Activated naive CD8-positive, alpha-beta T cell treated with anti-CD3 and anti-CD28 coated beads for 36 hours (primary cell): ENCODE results near the gene CELA3A. TPM values are rescaled to one million over a fixed set of nuclear protein-coding genes. Genes with fewer than 3 reads are reported as not detected.
"Not testable (repeated sequence)": the region's sequence is repeated elsewhere in the genome, so short reads cannot be mapped to it uniquely, and the experiment has no call there.

Source experiments
- DNase-seq: peaks from one replicate; pipeline ENCODE4 v3.0.0; 2021
- H3K27ac Mint-ChIP-seq: one replicate; pipeline ENCODE4 v1.8.0; 2022; ENCODE audit warnings: mild to moderate bottlenecking, moderate library complexity, mixed read lengths
- H3K27me3 Mint-ChIP-seq: one replicate; pipeline ENCODE4 v1.8.0; 2022; ENCODE audit warnings: mild to moderate bottlenecking, mixed read lengths
- H3K36me3 Mint-ChIP-seq: one replicate; pipeline ENCODE4 v1.8.0; 2021; ENCODE audit warnings: mild to moderate bottlenecking, mixed read lengths
- H3K4me1 Mint-ChIP-seq: one replicate; pipeline ENCODE4 v1.8.0; 2021; ENCODE audit warnings: mixed read lengths
- H3K4me3 Mint-ChIP-seq: one replicate; pipeline ENCODE4 v1.8.0; 2022; ENCODE audit warnings: mild to moderate bottlenecking, moderate library complexity, mixed read lengths
- H3K9me3 Mint-ChIP-seq: one replicate; pipeline ENCODE4 v1.8.0; 2022; ENCODE audit warnings: mixed read lengths
- total RNA-seq, 2 experiments: library from RNA; stranded (reverse); gene quantifications; one replicate each; pipeline ENCODE4 v1.2.3, GENCODE V29; 2021

The CELA3A gene
- not detected for total RNA-seq

DNA sequence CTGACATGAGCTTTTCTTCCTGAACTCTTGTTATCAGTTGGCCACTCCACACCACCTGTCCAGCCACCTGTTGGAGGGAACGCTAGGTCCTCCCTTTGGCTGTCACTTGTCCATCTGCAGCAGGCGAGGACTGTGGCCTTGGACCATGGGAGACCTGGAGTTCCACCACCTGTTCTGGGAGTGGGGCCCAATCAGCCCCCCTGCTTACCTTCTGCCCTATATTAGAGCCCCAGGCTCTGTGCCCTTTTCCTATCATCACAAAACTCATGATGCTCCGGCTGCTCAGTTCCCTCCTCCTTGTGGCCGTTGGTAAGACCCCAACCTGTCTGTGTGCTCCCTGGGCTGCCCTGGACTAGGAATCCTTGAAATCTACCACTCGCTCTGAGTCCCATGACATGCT is at the start of gene CELA3A:
TSS of gene CELA3A (plus strand) at position 249 of the 400 bp plus-strand sequence. CDS start at position 267, 18 bp downstream.
- Mint-ChIP-seq H3K4me1 (no peaks in the 10 kb centered on the region), H3K4me3 (no peak within 1 kb of the TSS), H3K27ac (no peak within 1 kb of the TSS), H3K36me3 (no peaks in the 10 kb centered on the region), H3K9me3 (no peaks in the 10 kb centered on the region), H3K27me3 (no peaks in the 10 kb centered on the region)
- no peak for DNase-seq

DNA sequence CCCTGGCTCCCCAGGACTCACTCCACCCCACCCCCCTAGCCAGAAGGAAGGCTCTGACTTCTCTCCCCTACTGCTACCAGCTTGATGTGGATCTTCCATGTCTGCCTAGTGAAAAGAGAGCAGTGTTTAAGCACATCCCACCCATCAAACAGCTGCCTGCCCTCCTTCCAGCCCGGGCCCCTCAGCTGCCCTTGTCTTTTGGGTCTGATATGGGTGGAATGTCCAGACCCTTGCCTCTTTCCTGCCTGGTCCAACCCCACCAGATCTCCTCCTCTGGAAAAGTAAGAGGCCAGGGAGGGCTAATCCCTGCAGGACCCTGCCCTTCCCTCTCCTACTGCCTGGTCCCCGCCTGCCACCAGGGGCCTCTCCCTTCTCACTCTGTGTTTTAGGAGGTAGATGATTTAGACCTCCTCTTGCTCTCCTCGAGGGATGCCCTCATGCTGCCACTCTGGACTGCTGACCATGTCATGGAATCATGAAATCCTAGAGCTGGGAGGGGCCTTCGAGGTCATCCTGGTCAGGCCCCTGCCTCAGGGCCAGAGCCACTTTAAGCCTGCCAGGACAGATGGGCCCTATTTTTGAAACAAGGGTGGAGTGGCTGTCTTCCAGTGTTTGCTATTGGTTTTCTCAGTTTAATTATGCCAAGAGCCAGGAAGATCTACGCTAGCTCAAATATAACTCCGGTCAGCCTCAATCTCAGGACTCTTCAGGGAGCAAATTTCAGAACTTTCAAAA is 48.5 kb upstream of the CELA3A start:
- no peaks in the 10 kb centered on the region for H3K36me3 Mint-ChIP-seq
- DNase-seq: no peak
- H3K9me3 Mint-ChIP-seq: no peaks in the 10 kb centered on the region
- H3K4me3 Mint-ChIP-seq: no peak overlapping the region
- H3K4me1 Mint-ChIP-seq: peaks cover 22% of the 10 kb centered on the region
- no peak overlapping the region for H3K27ac Mint-ChIP-seq
- no peaks in the 10 kb centered on the region for H3K27me3 Mint-ChIP-seq

DNA sequence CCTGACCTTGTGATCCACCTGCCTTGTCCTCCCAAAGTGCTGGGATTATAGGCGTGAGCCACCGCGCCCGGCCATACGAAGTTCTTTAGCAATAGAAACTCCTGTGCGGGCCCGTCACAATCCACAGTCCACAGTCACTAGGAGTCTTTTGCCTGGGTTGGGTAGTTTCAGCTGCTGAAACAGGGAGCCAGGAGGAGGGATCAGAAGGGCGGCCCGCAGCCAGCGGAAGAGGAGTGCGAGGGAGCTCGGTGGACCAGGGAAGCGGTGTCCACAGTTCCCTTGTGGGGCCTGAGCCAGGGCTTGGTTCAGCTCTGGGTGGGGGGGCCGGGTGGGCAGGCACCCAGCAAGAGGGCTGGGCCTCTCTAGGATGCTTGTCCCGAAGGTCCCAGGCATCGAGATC is 46.4 kb upstream of the CELA3A start:
- peaks cover 25% of the 10 kb centered on the region for H3K4me1 Mint-ChIP-seq
- no peak overlapping the region for H3K27ac Mint-ChIP-seq
- no peak overlapping the region for H3K4me3 Mint-ChIP-seq
- no peak for DNase-seq
- no peaks in the 10 kb centered on the region for H3K9me3 Mint-ChIP-seq
- H3K27me3 Mint-ChIP-seq: no peaks in the 10 kb centered on the region
- H3K36me3 Mint-ChIP-seq: no peaks in the 10 kb centered on the region

GRCh38 chr1:21955501-21956281 is 45.8 kb upstream of the CELA3A start:
- Mint-ChIP-seq H3K36me3 (no peaks in the 10 kb centered on the region), H3K4me3 (peak overlapping the region; percentile 77), H3K4me1 (peaks cover 25% of the 10 kb centered on the region), H3K27me3 (no peaks in the 10 kb centered on the region), H3K27ac (peak overlapping the region; percentile 95), H3K9me3 (no peaks in the 10 kb centered on the region)
- DNase-seq: no peak

GRCh38 chr1:21956720-21957552 is 44.5 kb upstream of the CELA3A start:
- no peaks in the 10 kb centered on the region for H3K27me3 Mint-ChIP-seq
- H3K36me3 Mint-ChIP-seq: no peaks in the 10 kb centered on the region
- no peaks in the 10 kb centered on the region for H3K9me3 Mint-ChIP-seq
- H3K4me1 Mint-ChIP-seq: peaks cover 25% of the 10 kb centered on the region
- DNase-seq: peak; percentile 62
- H3K4me3 Mint-ChIP-seq: peak overlapping the region; percentile 77
- H3K27ac Mint-ChIP-seq: peak overlapping the region; percentile 95

- no peak for DNase-seq
- Mint-ChIP-seq H3K27ac (no peak overlapping the region), H3K9me3 (no peaks in the 10 kb centered on the region), H3K4me1 (peaks cover 21% of the 10 kb centered on the region), H3K36me3 (no peaks in the 10 kb centered on the region), H3K4me3 (no peak overlapping the region), H3K27me3 (no peaks in the 10 kb centered on the region)
Measured at GRCh38 chr1:21961337-21961736, 40.1 kb upstream of the CELA3A start.

DNA sequence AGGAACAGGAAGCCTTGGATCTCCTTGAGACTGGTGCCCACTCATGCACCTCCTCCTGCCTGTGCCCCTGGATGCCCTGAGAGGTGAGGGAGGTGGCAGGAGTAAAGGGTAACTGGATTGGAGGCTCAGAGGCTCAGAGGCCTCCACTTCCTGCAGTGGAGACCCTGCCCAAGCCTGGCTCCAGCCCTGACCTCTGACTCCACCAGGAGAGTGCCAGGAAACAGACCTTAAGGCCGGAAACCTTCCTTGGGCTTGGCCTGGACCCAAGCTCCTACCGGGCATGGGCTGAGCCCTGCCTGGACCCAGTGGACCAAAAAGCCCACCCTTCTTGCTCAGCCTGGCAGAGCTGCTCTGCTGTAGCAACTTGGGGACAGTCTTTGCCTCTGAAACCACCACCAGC is 39.7 kb upstream of the CELA3A start:
- H3K36me3 Mint-ChIP-seq: no peaks in the 10 kb centered on the region
- no peaks in the 10 kb centered on the region for H3K9me3 Mint-ChIP-seq
- H3K4me1 Mint-ChIP-seq: peaks cover 16% of the 10 kb centered on the region
- no peak overlapping the region for H3K4me3 Mint-ChIP-seq
- H3K27me3 Mint-ChIP-seq: no peaks in the 10 kb centered on the region
- H3K27ac Mint-ChIP-seq: no peak overlapping the region
- DNase-seq: no peak

GRCh38 chr1:21963477-21964217 is 37.8 kb upstream of the CELA3A start:
- H3K4me3 Mint-ChIP-seq: no peak overlapping the region
- no peaks in the 10 kb centered on the region for H3K9me3 Mint-ChIP-seq
- peak; percentile 78 for DNase-seq
- H3K27ac Mint-ChIP-seq: peak overlapping the region; percentile 40
- H3K36me3 Mint-ChIP-seq: no peaks in the 10 kb centered on the region
- H3K27me3 Mint-ChIP-seq: no peaks in the 10 kb centered on the region
- H3K4me1 Mint-ChIP-seq: peaks cover 3% of the 10 kb centered on the region

DNA sequence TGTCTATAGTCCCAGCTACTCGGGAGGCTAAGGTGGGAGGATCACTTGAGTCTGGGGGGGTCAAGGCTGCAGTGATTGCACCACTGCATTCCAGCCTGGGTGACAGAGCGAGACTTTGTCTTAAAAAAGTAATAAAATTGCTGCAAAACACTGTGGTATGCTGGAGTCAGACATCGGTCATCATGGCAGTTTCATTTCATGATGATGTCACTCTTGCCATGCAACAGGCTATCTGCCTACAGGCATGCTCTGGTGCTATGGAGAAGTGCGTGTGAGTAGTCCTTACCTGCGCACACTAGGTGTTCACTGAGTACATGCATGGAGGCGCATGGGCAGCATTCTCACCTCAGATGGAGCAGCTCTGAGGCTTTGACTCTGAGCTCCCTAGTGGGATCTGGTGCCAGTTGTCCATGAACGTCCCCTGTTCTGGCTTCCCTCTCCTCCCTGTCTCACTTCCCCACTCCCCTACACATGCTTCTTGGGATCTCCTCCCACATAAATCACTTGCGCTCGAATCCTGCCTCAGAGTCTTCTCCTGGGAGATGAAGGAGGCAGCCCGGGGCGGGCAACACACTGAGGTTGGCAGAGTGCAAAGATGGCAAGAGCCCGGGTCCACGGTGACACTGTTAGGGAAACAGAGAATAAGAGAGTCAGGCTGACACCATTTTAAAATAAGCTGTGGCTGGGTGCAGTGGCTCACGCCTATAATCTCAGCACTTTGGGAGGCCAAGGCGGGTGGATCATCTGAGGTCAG is 35.0 kb upstream of the CELA3A start:
- no peak for DNase-seq
- H3K9me3 Mint-ChIP-seq: no peaks in the 10 kb centered on the region
- H3K36me3 Mint-ChIP-seq: no peaks in the 10 kb centered on the region
- peaks cover 3% of the 10 kb centered on the region for H3K4me1 Mint-ChIP-seq
- H3K27me3 Mint-ChIP-seq: no peaks in the 10 kb centered on the region
- no peak overlapping the region for H3K4me3 Mint-ChIP-seq
- H3K27ac Mint-ChIP-seq: no peak overlapping the region

GRCh38 chr1:21967216-21967615 is 34.2 kb upstream of the CELA3A start:
- H3K4me3 Mint-ChIP-seq, DNase-seq, H3K27me3 Mint-ChIP-seq, H3K4me1 Mint-ChIP-seq, H3K27ac Mint-ChIP-seq, H3K36me3 Mint-ChIP-seq, H3K9me3 Mint-ChIP-seq: not testable (repeated sequence)

DNA sequence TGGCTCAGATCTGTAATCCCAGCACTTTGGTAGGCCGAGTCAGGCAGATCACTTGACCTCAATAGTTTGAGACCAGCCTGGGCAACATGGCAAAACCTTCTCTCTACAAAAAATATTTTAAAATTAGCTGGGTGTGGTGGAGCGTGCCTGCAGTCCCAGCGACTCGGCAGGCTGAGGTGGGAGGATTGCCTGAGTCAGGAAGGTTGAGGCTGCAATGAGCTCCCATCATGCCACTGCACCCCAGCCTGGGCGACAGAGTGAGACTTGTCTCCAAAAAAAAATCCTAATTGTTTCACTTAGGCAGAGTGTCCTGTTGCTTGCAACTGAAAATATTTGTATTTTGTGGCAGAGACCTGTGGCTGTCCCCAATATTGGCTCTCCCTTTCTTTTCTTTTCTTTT is 32.4 kb upstream of the CELA3A start:
- H3K9me3 Mint-ChIP-seq, H3K27me3 Mint-ChIP-seq, DNase-seq, H3K27ac Mint-ChIP-seq, H3K36me3 Mint-ChIP-seq, H3K4me1 Mint-ChIP-seq, H3K4me3 Mint-ChIP-seq: not testable (repeated sequence)

- DNase-seq, H3K4me1 Mint-ChIP-seq, H3K4me3 Mint-ChIP-seq, H3K27me3 Mint-ChIP-seq, H3K9me3 Mint-ChIP-seq, H3K36me3 Mint-ChIP-seq, H3K27ac Mint-ChIP-seq: not testable (repeated sequence)
Measured at GRCh38 chr1:21970523-21970922, 30.9 kb upstream of the CELA3A start.

DNA sequence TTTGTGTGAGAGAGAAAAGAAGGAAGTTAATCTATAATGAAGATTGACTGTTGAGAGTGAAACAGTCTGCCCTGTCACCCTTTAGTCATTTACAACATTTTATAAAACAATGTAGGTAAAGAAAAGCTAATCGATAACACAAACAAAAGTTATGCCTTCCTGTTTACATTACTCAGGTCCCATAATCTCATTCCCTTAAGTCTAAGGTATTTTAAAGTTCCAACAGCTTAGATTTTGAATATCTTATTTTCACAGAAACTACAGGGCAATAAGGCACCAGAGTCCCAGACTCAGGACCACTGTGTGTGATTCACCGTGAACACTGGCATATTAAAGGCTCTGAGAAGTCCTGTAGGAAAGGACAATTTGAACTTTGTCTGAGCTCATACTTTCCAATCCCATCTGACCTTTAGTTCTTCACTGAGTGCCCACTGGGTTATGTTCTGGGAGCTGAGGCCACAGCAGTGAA is 28.4 kb upstream of the CELA3A start:
- H3K9me3 Mint-ChIP-seq, DNase-seq, H3K36me3 Mint-ChIP-seq, H3K27ac Mint-ChIP-seq, H3K4me1 Mint-ChIP-seq, H3K4me3 Mint-ChIP-seq, H3K27me3 Mint-ChIP-seq: not testable (repeated sequence)

- not testable (repeated sequence) for H3K36me3 Mint-ChIP-seq, H3K27ac Mint-ChIP-seq, H3K4me3 Mint-ChIP-seq, H3K27me3 Mint-ChIP-seq, H3K9me3 Mint-ChIP-seq, DNase-seq, H3K4me1 Mint-ChIP-seq
Measured at GRCh38 chr1:21973948-21974347, 27.5 kb upstream of the CELA3A start.
